ENCODE data around the gene SOWAHC. TPM values are rescaled to one million over a fixed set of nuclear protein-coding genes. Genes with fewer than 3 reads are reported as not detected.
"Not testable (repeated sequence)": the region's sequence is repeated elsewhere in the genome, so short reads cannot be mapped to it uniquely, and the experiment has no call there.

SOWAHC gene
- total RNA-seq, 1 experiment from 2014 or later: not detected

DNA sequence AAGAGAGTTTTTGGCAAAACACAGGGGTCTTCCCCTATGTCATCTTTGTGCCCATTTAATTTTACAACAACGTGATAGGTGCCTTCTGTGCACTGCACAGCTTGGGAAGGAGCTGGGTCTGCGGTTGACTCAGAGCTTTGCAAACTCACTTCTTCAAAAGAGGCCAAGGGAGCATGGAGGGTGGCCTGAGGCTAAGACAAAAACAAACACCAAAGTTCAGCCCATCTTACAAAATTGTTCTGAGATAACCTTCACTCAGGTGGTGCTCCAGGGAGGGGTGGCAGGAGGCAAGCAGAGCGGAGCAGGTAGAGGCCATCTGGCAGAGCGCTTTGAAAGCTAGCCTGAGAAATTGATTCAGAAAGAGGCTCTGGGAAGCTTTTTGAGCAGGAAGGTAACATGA lies 9.8 kb downstream of the SOWAHC start:
- no peaks in the 10 kb centered on the region for H3K9me3 ChIP-seq (ENCODE audit: low read length)
- H4K20me1 ChIP-seq (ENCODE audit: insufficient read depth, low read depth, low read length): no peaks in the 10 kb centered on the region
- H3K4me3 ChIP-seq (ENCODE audit: low read length): no peak overlapping the region
- H3K9ac ChIP-seq (ENCODE audit: low read length): no peak overlapping the region
- H3K27ac ChIP-seq (ENCODE audit: low read length): no peak overlapping the region
- no peak for DNase-seq
- H3K27me3 ChIP-seq (ENCODE audit: low read length): no peaks in the 10 kb centered on the region
- H3K4me1 ChIP-seq (ENCODE audit: low read length): no peaks in the 10 kb centered on the region
- H3K9me2 ChIP-seq (replicated peaks; ENCODE audit: insufficient read depth, low read length): no peaks in the 10 kb centered on the region
- H3K79me2 ChIP-seq (ENCODE audit: low read length): no peaks in the 10 kb centered on the region
- H2AFZ ChIP-seq (ENCODE audit: low read length): no peak overlapping the region
- H3K4me2 ChIP-seq (ENCODE audit: low read depth, low read length, poor library complexity, severe bottlenecking): no peak overlapping the region
- H3K36me3 ChIP-seq (ENCODE audit: insufficient read depth, low read length): no peaks in the 10 kb centered on the region

DNA sequence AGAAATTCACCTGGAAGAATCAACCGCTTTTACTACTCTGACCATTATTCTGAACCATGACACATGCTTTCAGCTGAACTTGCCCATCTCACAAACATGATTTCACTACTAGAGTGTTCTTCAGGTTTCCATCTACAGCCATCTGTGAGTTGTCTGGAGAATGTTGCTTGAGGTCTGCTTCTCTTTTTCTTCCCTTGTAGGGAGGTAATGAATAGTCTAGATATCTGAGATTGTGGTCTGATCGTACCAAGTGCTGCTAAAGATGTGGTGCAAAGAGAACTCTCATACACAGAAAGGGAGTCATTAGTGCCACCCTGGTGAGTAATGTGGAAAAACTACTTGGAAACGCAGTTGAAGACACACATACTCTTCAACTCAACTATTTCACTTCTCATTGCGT lies 10.2 kb downstream of the SOWAHC start:
- H3K4me1 ChIP-seq (ENCODE audit: low read length): no peaks in the 10 kb centered on the region
- H3K4me2 ChIP-seq (ENCODE audit: low read depth, low read length, poor library complexity, severe bottlenecking): no peak overlapping the region
- no peak overlapping the region for H3K9ac ChIP-seq (ENCODE audit: low read length)
- H3K4me3 ChIP-seq (ENCODE audit: low read length): no peak overlapping the region
- no peaks in the 10 kb centered on the region for H3K36me3 ChIP-seq (ENCODE audit: insufficient read depth, low read length)
- no peak overlapping the region for H2AFZ ChIP-seq (ENCODE audit: low read length)
- no peaks in the 10 kb centered on the region for H3K79me2 ChIP-seq (ENCODE audit: low read length)
- H4K20me1 ChIP-seq (ENCODE audit: insufficient read depth, low read depth, low read length): no peaks in the 10 kb centered on the region
- DNase-seq: no peak
- no peaks in the 10 kb centered on the region for H3K9me2 ChIP-seq (replicated peaks; ENCODE audit: insufficient read depth, low read length)
- H3K9me3 ChIP-seq (ENCODE audit: low read length): no peaks in the 10 kb centered on the region
- no peaks in the 10 kb centered on the region for H3K27me3 ChIP-seq (ENCODE audit: low read length)
- H3K27ac ChIP-seq (ENCODE audit: low read length): no peak overlapping the region

DNA sequence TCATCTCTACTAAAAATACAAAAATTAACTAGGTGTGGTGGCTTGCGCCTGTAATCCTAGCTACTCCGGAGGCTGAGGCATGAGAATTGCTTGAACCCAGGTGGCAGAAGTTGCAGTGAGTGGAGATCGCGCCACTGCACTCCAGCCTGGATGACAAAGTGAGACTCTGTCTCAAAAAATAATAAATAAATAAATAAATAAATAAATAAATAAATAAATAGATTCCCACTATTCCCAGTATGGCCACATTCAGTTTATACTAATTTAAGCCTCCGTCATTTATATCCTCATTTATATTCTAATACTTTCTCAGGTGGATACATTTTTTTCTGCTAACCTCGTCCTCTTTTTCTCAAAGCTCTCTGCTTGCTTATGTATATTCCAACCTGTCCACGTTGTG lies 14.2 kb downstream of the SOWAHC start:
- H3K9ac ChIP-seq (ENCODE audit: low read length); H3K27me3 ChIP-seq (ENCODE audit: low read length); H3K9me2 ChIP-seq (replicated peaks; ENCODE audit: insufficient read depth, low read length): not testable (repeated sequence)

DNA sequence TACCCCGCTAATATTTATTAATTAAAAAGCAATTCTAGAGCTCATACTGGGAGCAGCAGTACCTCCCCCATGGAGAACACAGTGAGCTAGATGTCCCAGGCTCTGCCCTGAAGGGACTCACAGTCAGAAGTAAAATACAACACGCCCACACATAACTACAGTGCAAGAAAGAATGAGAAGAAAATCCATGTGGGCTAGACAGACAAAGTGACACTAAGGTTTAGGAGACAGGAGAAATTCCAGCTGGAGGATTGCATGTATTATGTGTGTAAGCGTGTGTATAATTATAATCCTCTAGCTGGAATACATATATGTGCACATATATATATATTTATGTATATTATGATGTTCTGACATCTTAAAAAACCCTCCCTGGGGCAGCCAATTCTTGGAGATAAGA lies 15.7 kb downstream of the SOWAHC start:
- Histone ChIP-seq H3K27ac (ENCODE audit: low read length) (no peak overlapping the region), H2AFZ (ENCODE audit: low read length) (no peak overlapping the region), H3K27me3 (ENCODE audit: low read length) (no peaks in the 10 kb centered on the region), H4K20me1 (ENCODE audit: insufficient read depth, low read depth, low read length) (no peaks in the 10 kb centered on the region), H3K4me1 (ENCODE audit: low read length) (no peaks in the 10 kb centered on the region), H3K9me3 (ENCODE audit: low read length) (no peaks in the 10 kb centered on the region), H3K79me2 (ENCODE audit: low read length) (no peaks in the 10 kb centered on the region), H3K4me3 (ENCODE audit: low read length) (no peak overlapping the region), H3K9ac (ENCODE audit: low read length) (no peak overlapping the region), H3K4me2 (ENCODE audit: low read depth, low read length, poor library complexity, severe bottlenecking) (no peak overlapping the region), H3K36me3 (ENCODE audit: insufficient read depth, low read length) (no peaks in the 10 kb centered on the region), H3K9me2 (replicated peaks; ENCODE audit: insufficient read depth, low read length) (no peaks in the 10 kb centered on the region)
- DNase-seq: no peak

More for the DNA sequence above, 14.2 kb downstream of the SOWAHC start:
- H2AFZ ChIP-seq (ENCODE audit: low read length); H4K20me1 ChIP-seq (ENCODE audit: insufficient read depth, low read depth, low read length); H3K4me2 ChIP-seq (ENCODE audit: low read depth, low read length, poor library complexity, severe bottlenecking); DNase-seq; H3K27ac ChIP-seq (ENCODE audit: low read length); H3K79me2 ChIP-seq (ENCODE audit: low read length); H3K4me3 ChIP-seq (ENCODE audit: low read length); H3K4me1 ChIP-seq (ENCODE audit: low read length); H3K9me3 ChIP-seq (ENCODE audit: low read length); H3K36me3 ChIP-seq (ENCODE audit: insufficient read depth, low read length): not testable (repeated sequence)

DNA sequence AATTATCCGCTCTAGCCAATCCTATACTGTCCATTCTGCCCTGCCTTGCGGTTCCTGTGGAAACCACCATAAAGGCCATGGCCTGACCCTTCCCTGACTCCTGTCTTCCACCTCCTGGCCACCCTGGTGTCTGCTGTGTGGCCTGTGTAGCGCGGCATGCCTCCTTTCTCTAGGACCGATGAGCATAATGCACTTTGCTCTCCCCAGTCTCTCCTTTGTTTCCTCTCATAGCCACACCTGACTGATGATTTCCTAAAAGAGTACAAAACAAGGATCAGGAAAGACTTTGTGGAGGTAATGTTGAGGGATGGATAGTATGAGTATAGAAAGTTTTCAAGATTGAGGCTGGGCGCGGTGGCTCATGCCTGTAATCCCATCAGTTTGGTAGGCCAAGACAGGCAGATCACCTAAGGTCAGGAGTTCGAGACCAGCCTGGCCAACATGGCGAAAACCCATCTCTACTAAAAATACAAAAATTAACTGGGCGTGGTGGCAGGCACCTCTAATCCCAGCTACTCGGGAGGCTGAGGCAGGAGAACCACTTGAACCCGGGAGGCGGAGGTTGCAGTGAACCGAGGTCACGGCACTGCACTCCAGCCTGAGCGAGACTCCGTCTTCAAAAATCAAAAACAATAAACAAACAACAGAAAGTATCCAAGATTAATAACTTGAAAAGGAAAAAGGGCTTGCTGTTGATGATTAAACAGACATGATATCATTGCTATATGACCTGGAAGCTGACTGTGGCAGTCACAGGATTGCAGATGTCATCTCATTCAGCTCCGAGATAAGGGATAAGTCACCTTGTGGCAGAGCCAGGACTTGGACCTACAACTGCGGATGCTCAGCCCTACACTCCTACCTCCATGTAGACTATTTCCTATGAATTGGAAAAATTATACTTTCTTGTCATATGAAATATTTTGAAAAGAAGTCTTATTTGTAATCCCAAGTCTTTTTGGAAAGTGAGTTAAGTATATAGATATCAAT lies 16.6 kb downstream of the SOWAHC start:
- Histone ChIP-seq H3K9me3 (ENCODE audit: low read length) (no peaks in the 10 kb centered on the region), H3K9ac (ENCODE audit: low read length) (no peak overlapping the region), H3K4me2 (ENCODE audit: low read depth, low read length, poor library complexity, severe bottlenecking) (no peak overlapping the region), H3K79me2 (ENCODE audit: low read length) (no peaks in the 10 kb centered on the region), H3K27me3 (ENCODE audit: low read length) (no peaks in the 10 kb centered on the region), H4K20me1 (ENCODE audit: insufficient read depth, low read depth, low read length) (no peaks in the 10 kb centered on the region), H2AFZ (ENCODE audit: low read length) (no peak overlapping the region), H3K36me3 (ENCODE audit: insufficient read depth, low read length) (no peaks in the 10 kb centered on the region), H3K9me2 (replicated peaks; ENCODE audit: insufficient read depth, low read length) (no peaks in the 10 kb centered on the region), H3K4me3 (ENCODE audit: low read length) (no peak overlapping the region), H3K27ac (ENCODE audit: low read length) (no peak overlapping the region), H3K4me1 (ENCODE audit: low read length) (no peaks in the 10 kb centered on the region)
- no peak for DNase-seq

DNA sequence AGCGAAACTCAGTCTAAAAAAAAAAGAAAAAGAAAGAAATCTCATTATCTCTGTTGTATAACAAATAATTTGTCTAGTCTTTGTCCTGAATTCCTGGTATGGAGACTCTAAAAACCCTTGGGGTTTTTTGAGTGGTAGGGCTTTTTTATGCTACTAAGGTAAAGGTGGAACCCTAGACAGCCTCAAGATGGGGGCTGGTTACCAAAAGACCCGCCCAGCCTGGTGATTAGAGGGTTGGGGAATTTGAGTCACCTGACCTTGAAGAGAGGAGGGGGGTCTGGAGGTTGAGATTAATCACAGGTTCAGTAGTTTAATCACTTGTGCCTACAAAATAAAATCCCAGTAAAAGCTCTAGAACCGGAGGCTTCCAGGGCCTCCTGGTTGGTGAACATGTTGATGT lies 17.6 kb downstream of the SOWAHC start:
- no peak overlapping the region for H3K4me2 ChIP-seq (ENCODE audit: low read depth, low read length, poor library complexity, severe bottlenecking)
- H2AFZ ChIP-seq (ENCODE audit: low read length): no peak overlapping the region
- no peaks in the 10 kb centered on the region for H3K36me3 ChIP-seq (ENCODE audit: insufficient read depth, low read length)
- DNase-seq: no peak
- no peaks in the 10 kb centered on the region for H3K9me3 ChIP-seq (ENCODE audit: low read length)
- no peak overlapping the region for H3K4me3 ChIP-seq (ENCODE audit: low read length)
- H3K9me2 ChIP-seq (replicated peaks; ENCODE audit: insufficient read depth, low read length): no peaks in the 10 kb centered on the region
- H3K27ac ChIP-seq (ENCODE audit: low read length): no peak overlapping the region
- H4K20me1 ChIP-seq (ENCODE audit: insufficient read depth, low read depth, low read length): no peaks in the 10 kb centered on the region
- no peaks in the 10 kb centered on the region for H3K4me1 ChIP-seq (ENCODE audit: low read length)
- H3K9ac ChIP-seq (ENCODE audit: low read length): no peak overlapping the region
- H3K79me2 ChIP-seq (ENCODE audit: low read length): no peaks in the 10 kb centered on the region
- no peaks in the 10 kb centered on the region for H3K27me3 ChIP-seq (ENCODE audit: low read length)

DNA sequence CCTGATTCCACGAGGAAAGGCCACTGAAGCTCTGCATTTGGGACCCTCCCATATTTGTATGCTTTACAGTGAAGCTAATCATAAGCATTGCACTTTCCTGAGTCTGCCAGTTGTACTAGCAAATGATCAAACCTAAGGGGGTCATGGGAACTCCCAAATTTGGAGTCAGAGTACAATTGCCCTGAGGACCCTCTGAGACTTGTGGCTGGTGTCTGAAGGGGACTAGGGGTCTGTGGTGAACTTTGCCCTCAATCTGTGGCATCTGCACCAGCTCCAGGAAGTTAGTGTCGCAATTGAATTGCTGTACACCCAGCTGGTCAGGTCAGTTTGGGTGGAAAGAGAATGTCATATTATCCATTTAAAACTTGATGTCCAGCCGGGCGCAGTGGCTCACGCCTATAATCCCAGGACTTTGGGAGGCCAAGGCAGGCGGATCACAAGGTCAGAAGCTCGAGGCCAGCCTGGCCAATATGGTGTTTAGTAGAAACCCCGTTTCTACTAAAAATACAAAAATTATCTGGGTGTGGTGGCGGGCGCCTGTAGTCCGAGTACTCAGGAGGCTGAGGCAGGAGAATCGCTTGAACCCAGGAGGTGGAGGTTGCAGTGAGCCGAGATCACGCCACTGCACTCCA lies 18.1 kb downstream of the SOWAHC start:
- Histone ChIP-seq H3K4me1 (ENCODE audit: low read length) (no peaks in the 10 kb centered on the region), H2AFZ (ENCODE audit: low read length) (no peak overlapping the region), H3K9me3 (ENCODE audit: low read length) (no peaks in the 10 kb centered on the region), H4K20me1 (ENCODE audit: insufficient read depth, low read depth, low read length) (no peaks in the 10 kb centered on the region), H3K4me3 (ENCODE audit: low read length) (no peak overlapping the region), H3K4me2 (ENCODE audit: low read depth, low read length, poor library complexity, severe bottlenecking) (no peak overlapping the region), H3K79me2 (ENCODE audit: low read length) (no peaks in the 10 kb centered on the region), H3K9ac (ENCODE audit: low read length) (no peak overlapping the region), H3K9me2 (replicated peaks; ENCODE audit: insufficient read depth, low read length) (no peaks in the 10 kb centered on the region), H3K27me3 (ENCODE audit: low read length) (no peaks in the 10 kb centered on the region), H3K36me3 (ENCODE audit: insufficient read depth, low read length) (no peaks in the 10 kb centered on the region), H3K27ac (ENCODE audit: low read length) (no peak overlapping the region)
- DNase-seq: no peak

DNA sequence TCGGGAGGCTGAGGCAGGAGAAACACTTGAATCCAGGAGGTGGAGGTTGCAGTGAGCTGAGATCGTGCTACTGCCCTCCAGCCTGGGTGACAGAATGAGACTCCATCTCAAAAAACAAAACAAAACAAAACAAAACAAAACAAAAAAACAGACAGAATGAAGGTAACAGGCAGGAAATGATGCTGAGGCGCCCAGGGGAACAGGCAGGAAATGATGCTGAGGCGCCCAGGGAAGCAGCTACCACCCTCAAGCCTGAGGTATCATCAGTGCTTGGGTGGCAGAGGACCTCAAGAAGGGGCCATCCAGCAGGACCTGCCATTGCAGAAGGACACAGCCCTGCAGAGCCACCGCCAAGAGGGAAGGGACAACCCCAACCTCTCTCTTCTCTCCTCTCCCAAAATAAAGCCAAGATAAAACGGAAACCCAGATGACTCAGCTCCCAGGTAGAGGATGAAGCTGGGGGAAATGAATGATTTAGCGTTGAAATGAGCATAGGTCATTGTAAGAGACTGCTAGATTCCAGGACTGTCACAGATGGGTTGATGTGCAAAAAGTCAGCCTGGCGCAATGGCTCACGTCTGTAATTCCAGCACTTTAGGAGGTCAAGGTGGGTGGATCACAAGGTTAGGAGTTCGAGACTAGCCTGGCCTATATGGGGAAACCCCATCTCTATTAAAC lies 19.3 kb downstream of the SOWAHC start:
- H3K9ac ChIP-seq (ENCODE audit: low read length): no peak overlapping the region
- no peak overlapping the region for H3K27ac ChIP-seq (ENCODE audit: low read length)
- H3K79me2 ChIP-seq (ENCODE audit: low read length): no peaks in the 10 kb centered on the region
- DNase-seq: no peak
- H3K9me2 ChIP-seq (replicated peaks; ENCODE audit: insufficient read depth, low read length): no peaks in the 10 kb centered on the region
- no peaks in the 10 kb centered on the region for H3K27me3 ChIP-seq (ENCODE audit: low read length)
- no peaks in the 10 kb centered on the region for H3K4me1 ChIP-seq (ENCODE audit: low read length)
- no peaks in the 10 kb centered on the region for H3K36me3 ChIP-seq (ENCODE audit: insufficient read depth, low read length)
- no peaks in the 10 kb centered on the region for H4K20me1 ChIP-seq (ENCODE audit: insufficient read depth, low read depth, low read length)
- H3K4me3 ChIP-seq (ENCODE audit: low read length): no peak overlapping the region
- no peaks in the 10 kb centered on the region for H3K9me3 ChIP-seq (ENCODE audit: low read length)
- no peak overlapping the region for H2AFZ ChIP-seq (ENCODE audit: low read length)
- no peak overlapping the region for H3K4me2 ChIP-seq (ENCODE audit: low read depth, low read length, poor library complexity, severe bottlenecking)

All from Karpas-422 (cell line).